ENCODE data around the gene SNTB2. TPM values are rescaled to one million over a fixed set of nuclear protein-coding genes. Genes with fewer than 3 reads are reported as not detected.

SNTB2 gene
- total and polyA plus RNA-seq, 2 of the 13 experiments (the other 11 are each of a cell fraction or from before 2014, with no cell fraction given), result 11.5 to 19.2 TPM

DNA sequence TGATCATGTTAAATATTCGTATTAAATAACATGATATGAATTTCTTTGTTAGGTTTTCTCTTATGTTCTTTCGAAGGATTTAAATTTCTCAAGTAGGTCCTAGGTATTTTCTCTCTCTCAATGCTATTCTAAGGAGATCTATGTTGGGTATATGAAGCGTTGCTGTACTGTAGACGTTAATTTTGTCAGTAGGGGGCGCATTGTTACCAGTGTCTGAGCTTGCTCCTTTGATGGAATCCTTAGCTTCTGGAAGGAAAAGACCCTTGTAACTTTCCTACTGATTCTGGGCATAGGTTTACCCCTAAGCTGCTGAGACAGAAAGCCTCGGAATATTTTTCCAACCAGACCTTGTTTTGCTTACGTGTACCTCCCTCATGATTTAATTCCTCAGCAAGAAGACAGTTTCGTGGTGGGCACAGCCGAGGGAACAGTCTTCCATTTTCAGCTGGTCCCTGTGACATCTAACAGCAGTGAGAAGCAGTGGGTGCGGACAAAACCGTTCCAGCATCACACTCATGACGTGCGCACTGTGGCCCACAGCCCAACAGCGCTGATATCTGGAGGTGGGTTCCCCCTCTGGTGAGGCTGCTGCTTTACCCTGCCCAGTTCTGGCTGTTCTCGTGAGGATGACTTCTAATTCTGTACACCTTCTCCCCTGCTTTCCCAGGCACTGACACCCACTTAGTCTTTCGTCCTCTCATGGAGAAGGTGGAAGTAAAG lies 36.7 kb upstream of the SNTB2 start:
- ATAC-seq (peak; percentile 91), DNase-seq (ENCODE audit: low spot score) (peak; percentile 68), FAIRE-seq (peak; percentile 89)
- intact Hi-C loops (cut with micrococcal nuclease; ENCODE audit: unreplicated experiment) (loop anchor here (1.0 to 5.0 kb wide), 3 partner anchors 37 to 189 kb away; partner anchors contain the start of genes COG8, NIP7 and SNTB2), in situ Hi-C loops (cut with HindIII; ENCODE audit: extremely low pct_ligation_motif_present, low pct_unique_long_range_greater_than_20kb) (loop anchor here (5.0 kb wide), 1 partner anchor 137 kb away; no protein-coding TSS in a partner anchor)
- H3K79me2 ChIP-seq (ENCODE audit: insufficient read depth, low read length), result peaks cover 2% of the 10 kb centered on the region
- H3K27me3 ChIP-seq (ENCODE audit: control insufficient read depth in 1 of 2, insufficient read depth in 2 of 2, low read length in 2 of 2), result no peaks in the 10 kb centered on the region
- POLR2A ChIA-PET, result interaction anchor here (0.6 to 1.7 kb wide), 6 partner anchors 11 to 134 kb away, joined by 3 to 6 read pairs (median 3); partner anchors contain the start of gene SNTB2
- H3K36me3 ChIP-seq (replicated peaks in 1 of 2; ENCODE audit: control insufficient read depth in 1 of 2, insufficient read depth in 2 of 2, low read length in 2 of 2), result peaks cover 23 to 75% of the 10 kb centered on the region in 2 experiments
- no peak overlapping the region for H2AFZ ChIP-seq (ENCODE audit: low read length)
- no peaks in the 10 kb centered on the region for H3K4me1 ChIP-seq (ENCODE audit: insufficient read depth, low read length)
- H3K27ac ChIP-seq (ENCODE audit: extremely low read length, insufficient read depth, low read length), result no peak overlapping the region
- CTCF ChIA-PET (ENCODE audit: low intra/inter-chr PET ratio, low total read pairs), result interaction anchor here (2.3 kb wide), 1 partner anchor 136 kb away, joined by 44 read pairs; no protein-coding TSS in a partner anchor
- 73% methylated on average over 16 of the region's 16 CpGs for WGBS (ENCODE audit: low lambda C conversion rate)
- H3K9me3 ChIP-seq (ENCODE audit: low read length), result no peaks in the 10 kb centered on the region
- no TSS peak for BruUV-seq (replicated peaks)
- H3K4me2 ChIP-seq (ENCODE audit: low read depth, low read length), result no peak overlapping the region
- no peak overlapping the region for H3K9ac ChIP-seq (ENCODE audit: insufficient read depth, low read depth, low read length)
- H4K20me1 ChIP-seq (ENCODE audit: insufficient read depth, low read length), result no peaks in the 10 kb centered on the region; the same call in 1 of the 2 replicates
- H3K4me3 ChIP-seq (replicated peaks in 1 of 3; ENCODE audit: insufficient read depth in 1 of 3, low read depth in 2 of 3, low read length in 3 of 3), result no peak overlapping the region
- peak; percentile 34 for TF ChIP-seq RBM22 (optimal IDR thresholded peaks at IDR 0.05; ENCODE audit: low read length)
- TF ChIP-seq STAG1 (CRISPR knock-in tag; IDR thresholded peaks at IDR 0.05), result peak; percentile 91
- peak; percentile 79 for TF ChIP-seq MIXL1 (CRISPR knock-in tag; IDR thresholded peaks at IDR 0.05)
- TF ChIP-seq RAD21 (CRISPR knock-in tag; IDR thresholded peaks at IDR 0.05), result peak; percentile 72; the same call in 1 of the 2 replicates
- no peak for TF ChIP-seq GLI4 (CRISPR knock-in tag; IDR thresholded peaks at IDR 0.05; ENCODE audit: borderline replicate concordance)
- TF ChIP-seq ARNT (IDR thresholded peaks at IDR 0.05), result no peak
- 0 out of 2 replicates have a peak, but pooled peaks have one; percentile 27 for TF ChIP-seq SP4 (CRISPR knock-in tag; IDR thresholded peaks at IDR 0.05)
- TF ChIP-seq ERF (CRISPR knock-in tag; IDR thresholded peaks at IDR 0.05), result 0 out of 2 replicates have a peak, but pooled peaks have one; percentile 17
- TF ChIP-seq ZNF263 (CRISPR knock-in tag; IDR thresholded peaks at IDR 0.05), result no peak
- 0 out of 2 replicates have a peak, but pooled peaks have one; percentile 26 for TF ChIP-seq RXRB (CRISPR knock-in tag; IDR thresholded peaks at IDR 0.05; ENCODE audit: borderline replicate concordance)
- no peak for TF ChIP-seq HNRNPH1 (optimal IDR thresholded peaks at IDR 0.05; ENCODE audit: low read depth, low read length)
- TF ChIP-seq, protein P1, sequence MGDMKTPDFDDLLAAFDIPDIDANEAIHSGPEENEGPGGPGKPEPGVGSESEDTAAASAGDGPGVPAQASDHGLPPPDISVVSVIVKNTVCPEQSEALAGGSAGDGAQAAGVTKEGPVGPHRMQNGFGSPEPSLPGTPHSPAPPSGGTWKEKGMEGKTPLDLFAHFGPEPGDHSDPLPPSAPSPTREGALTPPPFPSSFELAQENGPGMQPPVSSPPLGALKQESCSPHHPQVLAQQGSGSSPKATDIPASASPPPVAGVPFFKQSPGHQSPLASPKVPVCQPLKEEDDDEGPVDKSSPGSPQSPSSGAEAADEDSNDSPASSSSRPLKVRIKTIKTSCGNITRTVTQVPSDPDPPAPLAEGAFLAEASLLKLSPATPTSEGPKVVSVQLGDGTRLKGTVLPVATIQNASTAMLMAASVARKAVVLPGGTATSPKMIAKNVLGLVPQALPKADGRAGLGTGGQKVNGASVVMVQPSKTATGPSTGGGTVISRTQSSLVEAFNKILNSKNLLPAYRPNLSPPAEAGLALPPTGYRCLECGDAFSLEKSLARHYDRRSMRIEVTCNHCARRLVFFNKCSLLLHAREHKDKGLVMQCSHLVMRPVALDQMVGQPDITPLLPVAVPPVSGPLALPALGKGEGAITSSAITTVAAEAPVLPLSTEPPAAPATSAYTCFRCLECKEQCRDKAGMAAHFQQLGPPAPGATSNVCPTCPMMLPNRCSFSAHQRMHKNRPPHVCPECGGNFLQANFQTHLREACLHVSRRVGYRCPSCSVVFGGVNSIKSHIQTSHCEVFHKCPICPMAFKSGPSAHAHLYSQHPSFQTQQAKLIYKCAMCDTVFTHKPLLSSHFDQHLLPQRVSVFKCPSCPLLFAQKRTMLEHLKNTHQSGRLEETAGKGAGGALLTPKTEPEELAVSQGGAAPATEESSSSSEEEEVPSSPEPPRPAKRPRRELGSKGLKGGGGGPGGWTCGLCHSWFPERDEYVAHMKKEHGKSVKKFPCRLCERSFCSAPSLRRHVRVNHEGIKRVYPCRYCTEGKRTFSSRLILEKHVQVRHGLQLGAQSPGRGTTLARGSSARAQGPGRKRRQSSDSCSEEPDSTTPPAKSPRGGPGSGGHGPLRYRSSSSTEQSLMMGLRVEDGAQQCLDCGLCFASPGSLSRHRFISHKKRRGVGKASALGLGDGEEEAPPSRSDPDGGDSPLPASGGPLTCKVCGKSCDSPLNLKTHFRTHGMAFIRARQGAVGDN (CRISPR knock-in tag; IDR thresholded peaks at IDR 0.05), result 0 out of 2 replicates have a peak, but pooled peaks have one; percentile 10
- TF ChIP-seq, protein P2, sequence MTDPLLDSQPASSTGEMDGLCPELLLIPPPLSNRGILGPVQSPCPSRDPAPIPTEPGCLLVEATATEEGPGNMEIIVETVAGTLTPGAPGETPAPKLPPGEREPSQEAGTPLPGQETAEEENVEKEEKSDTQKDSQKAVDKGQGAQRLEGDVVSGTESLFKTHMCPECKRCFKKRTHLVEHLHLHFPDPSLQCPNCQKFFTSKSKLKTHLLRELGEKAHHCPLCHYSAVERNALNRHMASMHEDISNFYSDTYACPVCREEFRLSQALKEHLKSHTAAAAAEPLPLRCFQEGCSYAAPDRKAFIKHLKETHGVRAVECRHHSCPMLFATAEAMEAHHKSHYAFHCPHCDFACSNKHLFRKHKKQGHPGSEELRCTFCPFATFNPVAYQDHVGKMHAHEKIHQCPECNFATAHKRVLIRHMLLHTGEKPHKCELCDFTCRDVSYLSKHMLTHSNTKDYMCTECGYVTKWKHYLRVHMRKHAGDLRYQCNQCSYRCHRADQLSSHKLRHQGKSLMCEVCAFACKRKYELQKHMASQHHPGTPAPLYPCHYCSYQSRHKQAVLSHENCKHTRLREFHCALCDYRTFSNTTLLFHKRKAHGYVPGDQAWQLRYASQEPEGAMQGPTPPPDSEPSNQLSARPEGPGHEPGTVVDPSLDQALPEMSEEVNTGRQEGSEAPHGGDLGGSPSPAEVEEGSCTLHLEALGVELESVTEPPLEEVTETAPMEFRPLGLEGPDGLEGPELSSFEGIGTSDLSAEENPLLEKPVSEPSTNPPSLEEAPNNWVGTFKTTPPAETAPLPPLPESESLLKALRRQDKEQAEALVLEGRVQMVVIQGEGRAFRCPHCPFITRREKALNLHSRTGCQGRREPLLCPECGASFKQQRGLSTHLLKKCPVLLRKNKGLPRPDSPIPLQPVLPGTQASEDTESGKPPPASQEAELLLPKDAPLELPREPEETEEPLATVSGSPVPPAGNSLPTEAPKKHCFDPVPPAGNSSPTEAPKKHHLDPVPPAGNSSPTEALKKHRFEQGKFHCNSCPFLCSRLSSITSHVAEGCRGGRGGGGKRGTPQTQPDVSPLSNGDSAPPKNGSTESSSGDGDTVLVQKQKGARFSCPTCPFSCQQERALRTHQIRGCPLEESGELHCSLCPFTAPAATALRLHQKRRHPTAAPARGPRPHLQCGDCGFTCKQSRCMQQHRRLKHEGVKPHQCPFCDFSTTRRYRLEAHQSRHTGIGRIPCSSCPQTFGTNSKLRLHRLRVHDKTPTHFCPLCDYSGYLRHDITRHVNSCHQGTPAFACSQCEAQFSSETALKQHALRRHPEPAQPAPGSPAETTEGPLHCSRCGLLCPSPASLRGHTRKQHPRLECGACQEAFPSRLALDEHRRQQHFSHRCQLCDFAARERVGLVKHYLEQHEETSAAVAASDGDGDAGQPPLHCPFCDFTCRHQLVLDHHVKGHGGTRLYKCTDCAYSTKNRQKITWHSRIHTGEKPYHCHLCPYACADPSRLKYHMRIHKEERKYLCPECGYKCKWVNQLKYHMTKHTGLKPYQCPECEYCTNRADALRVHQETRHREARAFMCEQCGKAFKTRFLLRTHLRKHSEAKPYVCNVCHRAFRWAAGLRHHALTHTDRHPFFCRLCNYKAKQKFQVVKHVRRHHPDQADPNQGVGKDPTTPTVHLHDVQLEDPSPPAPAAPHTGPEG (CRISPR knock-in tag; IDR thresholded peaks at IDR 0.05), result no peak
- peak; percentile 62; the same call in 1 of the 2 replicates for TF ChIP-seq SMC3 (IDR thresholded peaks at IDR 0.05; ENCODE audit: low read length)
- TF ChIP-seq POLR2AphosphoS5 (IDR thresholded peaks at IDR 0.05; ENCODE audit: low read depth, low read length), result no peak
